ENCODE results near the gene BCOR.

Gene BCOR

GRCh38 chrX:40086569-40087335 is 11.0 kb downstream of the BCOR start:
- TF ChIP-seq TCF12 (IDR thresholded peaks at IDR 0.05; ENCODE audit: low read depth) (no peak), FOXM1 (IDR thresholded peaks at IDR 0.05; ENCODE audit: borderline replicate concordance, low read depth) (no peak), USF1 (IDR thresholded peaks at IDR 0.05) (no peak), RAD21 (IDR thresholded peaks at IDR 0.05; ENCODE audit: low read depth) (no peak), NFIC (IDR thresholded peaks at IDR 0.05) (no peak), REST (IDR thresholded peaks at IDR 0.05; ENCODE audit: low read depth) (no peak), CEBPB (IDR thresholded peaks at IDR 0.05) (no peak), EP300 (IDR thresholded peaks at IDR 0.05; ENCODE audit: borderline replicate concordance) (no peak), CREB1 (IDR thresholded peaks at IDR 0.05; ENCODE audit: low read depth) (no peak), MAX (IDR thresholded peaks at IDR 0.05) (no peak), TEAD4 (IDR thresholded peaks at IDR 0.05) (no peak), TAF1 (IDR thresholded peaks at IDR 0.05; ENCODE audit: low read depth) (no peak), EGR1 (IDR thresholded peaks at IDR 0.05) (no peak), YY1 (IDR thresholded peaks at IDR 0.05; ENCODE audit: low read depth) (no peak), ZBTB7A (IDR thresholded peaks at IDR 0.05; ENCODE audit: low read depth) (no peak)

- no peak for TF ChIP-seq TCF12 (IDR thresholded peaks at IDR 0.05; ENCODE audit: low read depth)
- TF ChIP-seq YY1 (IDR thresholded peaks at IDR 0.05; ENCODE audit: low read depth) = no peak
- no peak for TF ChIP-seq EP300 (IDR thresholded peaks at IDR 0.05; ENCODE audit: borderline replicate concordance)
- TF ChIP-seq MAX (IDR thresholded peaks at IDR 0.05) = 0 out of 2 replicates have a peak, but pooled peaks have one; percentile 16
- TF ChIP-seq EGR1 (IDR thresholded peaks at IDR 0.05) = no peak
- TF ChIP-seq CEBPB (IDR thresholded peaks at IDR 0.05) = no peak
- no peak for TF ChIP-seq TEAD4 (IDR thresholded peaks at IDR 0.05)
- TF ChIP-seq RAD21 (IDR thresholded peaks at IDR 0.05; ENCODE audit: low read depth) = no peak
- no peak for TF ChIP-seq ZBTB7A (IDR thresholded peaks at IDR 0.05; ENCODE audit: low read depth)
Measured at GRCh38 chrX:40085714-40086113, 12.0 kb downstream of the BCOR start.

- TF ChIP-seq TAF1 (IDR thresholded peaks at IDR 0.05; ENCODE audit: low read depth) (no peak), EP300 (IDR thresholded peaks at IDR 0.05; ENCODE audit: borderline replicate concordance) (no peak), CEBPB (IDR thresholded peaks at IDR 0.05) (no peak), FOXM1 (IDR thresholded peaks at IDR 0.05; ENCODE audit: borderline replicate concordance, low read depth) (no peak), USF1 (IDR thresholded peaks at IDR 0.05) (no peak), TEAD4 (IDR thresholded peaks at IDR 0.05) (no peak), CREB1 (IDR thresholded peaks at IDR 0.05; ENCODE audit: low read depth) (no peak), ZBTB7A (IDR thresholded peaks at IDR 0.05; ENCODE audit: low read depth) (no peak), MAX (IDR thresholded peaks at IDR 0.05) (no peak), NFIC (IDR thresholded peaks at IDR 0.05) (no peak), EGR1 (IDR thresholded peaks at IDR 0.05) (no peak), TCF12 (IDR thresholded peaks at IDR 0.05; ENCODE audit: low read depth) (no peak), RAD21 (IDR thresholded peaks at IDR 0.05; ENCODE audit: low read depth) (no peak), YY1 (IDR thresholded peaks at IDR 0.05; ENCODE audit: low read depth) (no peak), REST (IDR thresholded peaks at IDR 0.05; ENCODE audit: low read depth) (no peak)
Measured at GRCh38 chrX:40085102-40085551, 12.6 kb downstream of the BCOR start.

GRCh38 chrX:40084471-40085101 is 13.2 kb downstream of the BCOR start:
- TF ChIP-seq EGR1 (IDR thresholded peaks at IDR 0.05) (no peak), NFIC (IDR thresholded peaks at IDR 0.05) (no peak), CREB1 (IDR thresholded peaks at IDR 0.05; ENCODE audit: low read depth) (no peak), CEBPB (IDR thresholded peaks at IDR 0.05) (no peak), RAD21 (IDR thresholded peaks at IDR 0.05; ENCODE audit: low read depth) (no peak), TCF12 (IDR thresholded peaks at IDR 0.05; ENCODE audit: low read depth) (no peak), REST (IDR thresholded peaks at IDR 0.05; ENCODE audit: low read depth) (no peak), TAF1 (IDR thresholded peaks at IDR 0.05; ENCODE audit: low read depth) (no peak), YY1 (IDR thresholded peaks at IDR 0.05; ENCODE audit: low read depth) (no peak), USF1 (IDR thresholded peaks at IDR 0.05) (no peak), MAX (IDR thresholded peaks at IDR 0.05) (no peak), FOXM1 (IDR thresholded peaks at IDR 0.05; ENCODE audit: borderline replicate concordance, low read depth) (no peak), TEAD4 (IDR thresholded peaks at IDR 0.05) (no peak), ZBTB7A (IDR thresholded peaks at IDR 0.05; ENCODE audit: low read depth) (no peak), EP300 (IDR thresholded peaks at IDR 0.05; ENCODE audit: borderline replicate concordance) (no peak)

All from Ishikawa (cell line).